HG02885 (cell line): ENCODE measurements around the gene NBPF3.

Source experiments
- ATAC-seq: cut with Tn5 transposase; IDR thresholded peaks from one replicate; pipeline ENCODE4 v1.9.1; 2021; ENCODE audit warnings: mild to moderate bottlenecking; ENCODE audit not compliant: unreplicated experiment, poor library complexity

The NBPF3 gene

DNA sequence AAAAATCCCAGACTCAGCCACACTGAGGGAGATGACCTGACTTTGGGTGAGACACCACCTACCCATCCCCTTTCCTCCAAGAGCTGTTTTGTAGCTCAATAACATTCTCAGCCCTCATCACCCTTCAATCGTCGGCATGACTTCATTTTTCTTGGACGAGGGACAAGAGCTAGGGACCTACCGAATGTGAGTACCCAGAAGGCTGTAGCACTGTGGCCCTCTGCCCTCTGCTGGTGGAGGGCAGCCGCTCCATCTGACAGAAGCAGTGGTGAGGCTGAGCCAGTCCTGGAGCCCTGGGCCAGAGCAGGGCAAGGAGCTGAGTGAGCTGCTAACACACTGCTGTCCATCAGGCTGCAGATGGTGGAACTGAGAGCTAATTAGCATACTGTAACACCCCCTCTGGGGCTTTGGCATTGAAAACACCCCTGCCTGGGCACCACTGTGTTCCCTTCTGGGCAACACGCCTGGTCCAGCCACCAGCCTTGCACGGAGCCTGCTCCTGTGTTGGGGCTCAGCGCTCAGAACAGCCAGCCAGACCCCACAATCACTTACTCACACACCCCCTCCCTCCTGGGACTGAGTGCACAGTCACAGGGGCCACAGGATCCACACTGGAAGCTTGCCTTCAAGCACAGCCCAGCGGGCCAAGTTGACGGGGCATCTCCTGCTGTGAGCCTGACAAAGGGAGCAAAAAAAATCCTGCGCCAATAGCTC, 51.0 kb downstream of the NBPF3 start:
- ATAC-seq: no peak

DNA sequence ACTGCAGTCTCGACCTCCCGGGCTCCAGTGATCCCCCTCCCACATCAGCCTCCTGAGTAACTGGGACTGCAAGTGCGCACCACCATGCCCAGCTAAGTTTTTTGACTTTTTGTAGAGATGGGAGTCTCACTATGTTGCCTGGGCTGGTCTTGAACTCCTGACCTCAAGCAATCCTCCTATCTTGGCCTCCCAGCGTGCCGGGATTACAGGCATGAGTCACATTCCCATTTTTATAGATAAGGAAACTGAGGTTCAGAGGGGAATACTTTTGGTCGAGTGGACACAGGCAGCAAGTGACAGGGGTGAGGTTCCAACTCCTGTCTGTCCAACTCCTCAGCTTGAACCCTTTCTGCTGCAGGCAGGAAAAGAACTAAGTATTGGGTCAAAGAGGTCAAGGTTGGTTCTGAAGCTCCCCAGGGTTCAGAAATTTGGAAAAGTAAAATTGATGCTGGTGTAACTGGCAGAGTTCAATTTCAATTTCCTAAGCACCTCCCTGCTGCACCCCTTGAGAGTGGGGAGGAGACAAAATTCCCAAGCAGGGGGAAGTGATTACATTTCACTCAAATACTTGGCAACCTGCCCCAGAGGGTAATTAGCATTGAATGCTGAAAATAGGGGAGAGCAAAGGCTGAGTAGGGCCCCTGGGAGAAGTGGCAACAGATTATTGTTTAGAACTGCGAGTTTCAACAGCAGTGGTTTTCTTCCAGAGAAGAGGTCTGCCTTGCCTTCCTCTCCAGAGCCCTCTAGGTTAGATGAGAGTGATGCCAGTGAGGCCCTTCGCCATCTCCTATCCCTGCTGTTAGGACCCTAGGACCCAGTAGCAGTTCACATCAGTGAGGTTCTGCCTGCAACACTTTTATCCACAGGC, 51.8 kb downstream of the NBPF3 start:
- no peak for ATAC-seq

DNA sequence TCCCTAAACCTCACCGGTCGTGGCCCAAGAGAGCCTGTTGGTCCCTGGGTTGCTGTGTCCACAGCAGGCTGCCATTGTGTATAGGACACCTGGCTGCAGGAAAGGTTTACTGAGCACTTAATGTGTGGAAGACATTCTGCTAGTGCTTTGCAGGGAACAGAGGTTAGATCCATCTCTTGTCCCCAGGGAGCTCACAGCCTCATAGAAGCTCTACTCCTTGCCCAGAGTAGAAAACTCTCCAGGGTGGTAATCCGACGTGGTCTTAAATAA, 52.4 kb downstream of the NBPF3 start:
- ATAC-seq: no peak

DNA sequence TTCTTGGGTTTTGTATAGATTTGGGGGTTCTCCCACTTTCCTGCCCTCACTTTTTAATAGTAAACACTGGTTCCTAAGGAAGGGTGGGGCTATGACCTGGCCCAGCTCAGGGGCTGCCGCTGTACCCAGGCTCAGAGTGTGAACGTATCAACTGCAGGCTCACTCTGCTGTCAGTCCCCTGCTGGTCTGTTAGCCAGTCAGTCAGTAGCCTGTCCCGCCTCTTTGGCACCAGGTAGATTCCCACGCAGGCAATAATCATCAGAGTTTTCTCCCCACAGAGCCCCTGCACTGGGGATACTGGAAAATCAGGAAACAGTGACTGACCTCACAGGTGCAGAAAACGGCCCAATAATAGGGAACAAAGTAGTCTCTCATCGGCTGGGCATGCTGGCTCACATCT, 54.3 kb downstream of the NBPF3 start:
- no peak for ATAC-seq

DNA sequence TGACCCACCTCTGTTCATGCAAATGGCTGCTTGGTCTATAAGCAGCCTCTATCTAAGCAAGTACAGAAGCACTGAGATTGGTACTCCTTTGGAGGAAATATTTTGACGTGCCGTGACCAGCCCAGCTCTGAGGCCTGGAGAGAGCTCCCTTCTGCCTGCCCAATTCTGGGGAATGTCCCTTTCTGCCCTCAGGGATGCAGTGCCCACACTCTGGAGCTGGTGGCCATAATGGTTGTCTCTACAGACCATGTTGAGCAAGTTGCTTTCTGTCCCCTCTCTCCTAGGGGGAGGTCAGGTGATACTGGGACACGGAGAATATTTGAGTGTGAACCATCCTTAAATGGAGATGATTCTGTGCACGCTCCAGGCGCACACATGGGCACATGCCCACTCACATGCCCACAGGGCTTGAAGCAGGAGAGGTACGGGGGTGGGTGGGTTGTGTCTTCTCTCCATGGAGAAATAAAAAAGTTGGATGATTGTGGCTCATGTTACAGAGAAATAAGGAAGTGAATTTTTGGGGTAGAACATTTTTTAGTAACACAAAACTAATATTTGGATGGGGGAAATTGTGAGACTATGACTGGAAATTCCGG, 55.4 kb downstream of the NBPF3 start:
- ATAC-seq: no peak

DNA sequence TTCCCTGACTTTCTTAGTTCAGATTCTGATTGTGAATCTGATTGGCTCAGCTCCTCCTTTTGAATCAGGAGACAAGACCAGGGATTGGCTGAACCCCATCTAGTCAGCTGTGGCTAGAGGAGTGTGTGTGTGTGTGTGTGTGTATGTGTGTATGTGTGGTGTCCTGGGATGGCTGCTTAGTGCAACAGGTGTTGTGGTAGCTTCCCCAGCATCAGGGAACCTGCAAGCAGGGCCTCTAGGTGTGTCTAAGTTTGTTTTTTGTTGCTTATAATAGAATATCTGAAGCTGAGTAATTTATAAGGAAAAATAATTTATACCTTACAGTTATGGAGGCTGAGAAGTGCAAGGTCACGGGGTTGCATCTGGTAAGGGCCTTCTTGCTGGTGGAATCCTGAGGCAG, 56.1 kb downstream of the NBPF3 start:
- ATAC-seq: no peak

DNA sequence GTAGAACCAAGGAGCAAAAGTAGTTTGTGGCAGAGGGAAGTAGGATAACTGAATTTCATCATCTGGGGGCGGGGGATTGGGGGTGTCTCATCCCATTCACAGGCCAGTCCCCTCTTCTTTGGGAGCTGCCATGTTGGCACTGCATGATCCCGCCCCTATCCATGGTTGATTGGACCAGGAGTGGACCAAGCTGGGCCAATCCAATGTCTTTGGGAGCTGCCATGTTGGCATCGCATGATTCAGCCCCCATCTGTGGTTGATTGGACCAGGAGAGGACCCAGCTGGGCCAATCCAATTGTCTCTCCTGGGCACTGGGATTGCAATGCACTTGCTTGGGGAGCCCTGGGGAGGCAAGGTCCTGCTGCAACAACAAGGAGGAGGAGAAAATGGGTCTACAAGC, 56.9 kb downstream of the NBPF3 start:
- ATAC-seq: no peak

DNA sequence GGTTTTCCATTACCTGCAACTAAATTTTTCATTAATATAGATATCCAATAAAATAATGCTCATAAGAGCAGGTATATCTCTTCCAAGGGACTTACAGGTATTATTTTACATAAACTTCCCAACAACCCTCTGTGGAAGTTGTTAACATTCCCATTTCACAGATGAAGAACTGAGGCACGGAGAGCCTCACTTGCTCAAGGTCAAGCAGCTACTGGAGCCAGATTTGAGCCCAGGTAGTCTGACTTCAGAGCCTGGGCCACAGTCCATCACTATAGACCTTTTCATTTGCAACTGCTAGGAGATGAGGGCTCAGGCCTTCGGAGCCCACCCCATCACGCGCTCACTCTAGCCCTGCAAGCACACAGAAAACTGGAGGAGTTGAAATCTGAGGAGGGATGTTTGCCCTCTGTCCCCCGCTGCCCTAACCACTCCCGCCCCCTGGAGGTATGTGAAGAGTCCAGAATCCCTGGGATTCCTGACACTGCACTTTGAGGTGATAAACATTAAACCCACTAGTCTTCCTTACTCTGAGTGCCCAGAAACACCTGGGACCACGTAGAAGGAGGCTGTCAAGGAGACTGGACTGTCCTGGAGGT, 57.6 kb downstream of the NBPF3 start:
- no peak for ATAC-seq

DNA sequence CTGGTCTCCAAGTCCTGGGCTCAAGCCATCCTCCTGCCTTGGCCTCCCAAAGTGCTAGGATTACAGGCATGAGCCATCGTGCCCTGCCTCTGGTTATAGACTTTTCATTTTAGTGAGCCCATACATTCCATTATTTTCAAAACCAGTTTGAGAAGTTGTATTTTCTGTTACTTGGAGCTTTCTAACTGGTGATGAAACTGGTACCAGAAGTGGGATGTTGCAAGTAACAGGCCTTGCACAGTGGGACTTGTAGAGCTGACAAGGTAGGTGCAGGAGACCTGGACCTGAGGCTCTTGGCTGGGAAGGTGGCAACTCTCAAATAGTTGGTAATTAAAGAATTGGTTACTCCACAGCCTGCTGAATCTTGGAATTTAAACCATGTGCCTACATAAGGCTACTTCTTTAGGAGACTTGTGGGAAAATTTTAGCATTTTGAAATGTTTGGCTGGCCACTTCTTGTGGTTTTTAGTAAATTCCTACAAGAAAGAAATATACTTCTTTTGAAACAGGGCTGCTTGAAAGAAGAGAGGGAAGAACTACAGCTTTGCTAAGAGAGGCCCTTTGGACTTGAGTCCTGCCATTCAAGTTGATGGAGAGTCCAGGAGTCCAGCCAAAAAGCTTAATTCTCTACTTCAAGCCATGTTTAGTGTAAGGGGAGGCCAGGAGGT, 59.5 kb downstream of the NBPF3 start:
- no peak for ATAC-seq

DNA sequence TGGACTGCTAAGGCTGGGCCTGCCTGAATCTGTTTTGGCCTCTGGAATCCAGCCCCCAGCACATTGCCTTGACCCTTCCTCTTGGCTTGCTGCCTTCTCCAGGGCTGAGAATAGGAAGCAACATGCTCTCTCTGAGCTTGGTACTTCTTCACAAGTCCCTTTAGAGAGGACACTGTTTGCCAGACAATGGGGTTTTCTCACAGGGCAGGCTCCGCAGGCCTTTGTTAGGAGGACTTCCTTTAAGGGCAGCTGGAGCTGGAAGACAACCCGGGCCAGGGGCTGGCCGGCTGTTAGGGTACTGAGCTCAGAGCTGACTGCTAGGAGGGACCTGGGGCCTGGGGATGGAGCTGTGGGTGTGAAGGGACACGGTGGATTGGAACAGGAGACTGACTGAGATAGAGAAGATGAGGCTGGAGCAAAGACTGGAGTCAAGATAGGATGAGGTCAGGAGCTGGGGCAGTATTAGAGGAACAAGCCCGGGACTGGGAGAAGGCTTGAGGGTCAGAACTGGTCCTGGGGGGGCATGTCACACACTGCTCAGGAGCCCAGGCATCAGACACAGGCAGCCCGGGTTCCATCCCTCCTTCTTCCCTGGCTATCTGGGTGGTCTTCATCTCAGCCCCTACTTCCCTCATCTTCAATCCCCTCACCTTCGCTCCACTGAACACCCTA, 63.9 kb downstream of the NBPF3 start:
- no peak for ATAC-seq

DNA sequence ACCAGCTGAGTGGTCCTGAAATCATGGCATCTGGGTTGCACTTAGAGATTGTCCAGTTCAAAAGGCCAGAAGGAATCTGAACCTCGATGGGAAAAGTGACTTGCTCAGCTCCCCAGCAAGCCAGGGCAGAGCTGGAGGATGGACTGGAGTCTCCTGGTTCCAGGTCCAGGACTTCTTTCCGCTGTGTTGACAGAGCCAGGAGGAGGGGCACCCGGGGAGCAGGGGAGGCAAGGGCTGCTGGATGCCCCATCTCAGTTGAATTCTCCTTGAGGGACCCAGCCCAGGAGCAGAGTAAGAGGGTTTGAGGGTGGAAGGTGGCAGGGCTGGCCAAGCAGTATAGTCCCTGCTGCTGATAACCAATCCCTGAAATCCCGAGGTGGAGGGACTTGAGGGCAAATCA, 66.9 kb downstream of the NBPF3 start:
- ATAC-seq: no peak

DNA sequence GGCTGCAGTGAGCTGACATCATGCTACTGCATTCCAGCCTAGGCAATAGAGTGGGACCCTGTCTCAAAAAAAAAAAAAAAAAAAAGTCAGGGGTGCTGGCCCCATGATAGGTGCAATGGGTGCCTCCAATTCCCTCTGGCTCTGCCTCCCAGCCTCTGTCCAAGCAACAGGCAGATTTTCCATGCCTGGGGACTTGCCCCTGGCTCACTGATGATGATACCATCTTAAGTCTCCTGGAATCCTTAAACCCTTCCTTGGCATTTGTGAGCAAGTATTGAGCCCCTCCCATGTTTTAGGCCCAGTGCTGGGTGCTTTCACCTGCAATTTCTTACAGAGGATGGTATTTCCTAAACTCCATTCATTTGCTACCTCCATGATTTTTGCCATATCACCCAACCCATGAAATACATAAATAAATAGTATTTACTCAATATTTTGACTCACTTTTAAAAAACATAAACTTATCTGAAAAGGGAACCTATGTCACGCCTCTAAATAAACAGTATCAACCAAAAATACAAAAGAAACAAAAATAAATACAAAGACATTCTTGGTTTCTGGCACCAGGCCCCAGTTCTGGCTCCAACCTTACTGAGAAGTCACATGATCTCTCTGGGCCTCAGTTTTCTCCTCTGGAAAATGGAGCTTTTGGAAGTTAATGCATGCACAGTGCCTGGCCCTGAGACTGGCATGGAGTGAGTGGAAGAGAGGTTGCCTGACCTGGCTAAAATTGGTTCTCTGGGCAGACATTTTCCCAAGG, 67.8 kb downstream of the NBPF3 start:
- ATAC-seq: no peak

DNA sequence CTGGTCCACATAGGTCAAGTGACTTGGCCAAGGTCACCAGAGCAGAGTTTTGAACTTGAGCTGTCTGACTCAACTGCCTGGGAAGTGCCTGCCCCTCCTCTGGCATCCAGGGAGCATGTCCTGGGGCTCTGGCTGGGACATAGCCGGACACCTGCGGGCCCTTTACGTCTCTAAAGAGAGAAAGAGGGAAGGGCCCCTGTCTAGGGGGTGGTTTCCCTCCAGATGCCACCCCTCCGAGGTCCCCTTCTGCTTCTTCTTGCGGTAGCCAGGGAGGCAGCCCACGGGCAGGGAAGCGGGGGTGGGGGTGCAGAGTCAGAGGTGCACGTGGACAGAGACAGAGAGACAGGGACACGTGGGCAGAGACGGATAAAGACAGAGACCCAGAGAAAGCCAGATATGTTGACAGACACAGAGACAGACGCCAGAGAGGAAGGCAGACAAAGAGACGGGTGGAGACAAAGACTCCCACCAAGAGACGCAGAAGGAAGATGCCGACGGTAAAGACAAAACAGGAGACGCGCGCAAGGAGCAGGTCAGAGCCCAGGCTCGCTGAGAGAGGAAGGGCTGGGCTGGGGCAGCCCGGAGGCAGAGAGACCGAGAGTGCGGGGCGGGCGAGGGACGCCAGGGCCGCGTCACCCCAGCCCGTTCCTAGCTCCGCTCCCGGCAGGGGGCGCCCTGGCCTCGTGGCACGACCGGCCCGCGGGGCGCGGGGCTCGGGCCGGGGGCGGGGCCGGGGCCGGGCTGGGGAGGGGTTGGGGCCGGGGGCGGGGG, 68.8 kb downstream of the NBPF3 start:
- no peak for ATAC-seq

DNA sequence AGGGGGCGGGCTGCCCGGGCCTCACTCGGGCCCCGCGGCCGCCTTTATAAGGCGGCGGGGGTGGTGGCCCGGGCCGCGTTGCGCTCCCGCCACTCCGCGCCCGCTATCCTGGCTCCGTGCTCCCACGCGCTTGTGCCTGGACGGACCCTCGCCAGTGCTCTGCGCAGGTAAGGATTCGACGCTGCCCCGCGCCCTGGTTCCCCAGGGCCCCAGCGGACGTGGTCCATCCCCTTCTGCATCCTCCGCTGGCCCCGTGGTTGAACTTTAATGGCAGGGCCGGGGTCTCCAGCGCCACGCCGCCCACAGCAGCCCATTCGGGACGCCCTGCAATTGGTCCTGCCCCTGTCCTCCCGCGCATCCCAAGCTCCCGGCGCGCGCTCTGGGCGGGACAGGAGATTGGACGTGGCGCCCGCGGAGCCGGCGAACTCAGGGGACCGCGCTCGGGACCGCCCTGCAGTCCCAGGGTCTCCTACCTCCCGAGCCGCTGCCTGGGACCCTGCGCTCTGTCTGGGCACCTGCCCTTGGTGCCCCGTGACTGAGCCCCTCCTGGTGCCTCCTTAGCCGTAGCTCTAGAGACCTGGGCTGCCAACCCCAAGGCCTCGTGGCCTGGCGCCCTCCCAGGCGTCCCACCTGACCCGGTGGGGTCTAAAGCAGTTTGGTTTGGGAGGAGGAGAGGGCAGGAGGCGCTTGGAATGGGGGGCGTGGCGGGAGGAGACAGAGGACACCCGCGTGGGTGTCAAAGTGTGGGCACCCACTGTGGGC, 69.6 kb downstream of the NBPF3 start, which contains the start of gene ALPL:
Gene ALPL, plus strand, starts transcription at position 73 of the 762 bp plus-strand sequence. CDS start 44,659 bp downstream, outside the sequence.
- no peak for ATAC-seq

DNA sequence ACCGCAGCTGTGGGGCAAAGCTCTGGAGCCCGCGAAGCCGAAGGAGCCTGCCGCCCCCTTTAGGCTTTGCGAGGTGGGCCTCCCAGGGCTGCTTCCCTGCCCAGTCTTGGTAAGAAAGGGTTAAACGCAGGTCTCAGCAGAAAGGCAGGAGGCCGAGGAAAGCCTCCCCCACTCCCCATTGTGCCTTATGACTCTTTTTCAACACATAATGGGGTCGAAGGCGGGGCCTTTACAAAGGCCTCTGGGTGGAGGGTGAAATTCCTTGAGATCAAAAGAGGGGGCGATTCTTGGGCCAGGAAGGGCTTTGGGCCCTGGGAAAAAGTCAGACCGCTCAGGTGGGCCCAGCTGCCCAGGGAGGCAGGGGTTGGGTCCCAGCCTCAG, 70.2 kb downstream of the NBPF3 start:
- no peak for ATAC-seq

DNA sequence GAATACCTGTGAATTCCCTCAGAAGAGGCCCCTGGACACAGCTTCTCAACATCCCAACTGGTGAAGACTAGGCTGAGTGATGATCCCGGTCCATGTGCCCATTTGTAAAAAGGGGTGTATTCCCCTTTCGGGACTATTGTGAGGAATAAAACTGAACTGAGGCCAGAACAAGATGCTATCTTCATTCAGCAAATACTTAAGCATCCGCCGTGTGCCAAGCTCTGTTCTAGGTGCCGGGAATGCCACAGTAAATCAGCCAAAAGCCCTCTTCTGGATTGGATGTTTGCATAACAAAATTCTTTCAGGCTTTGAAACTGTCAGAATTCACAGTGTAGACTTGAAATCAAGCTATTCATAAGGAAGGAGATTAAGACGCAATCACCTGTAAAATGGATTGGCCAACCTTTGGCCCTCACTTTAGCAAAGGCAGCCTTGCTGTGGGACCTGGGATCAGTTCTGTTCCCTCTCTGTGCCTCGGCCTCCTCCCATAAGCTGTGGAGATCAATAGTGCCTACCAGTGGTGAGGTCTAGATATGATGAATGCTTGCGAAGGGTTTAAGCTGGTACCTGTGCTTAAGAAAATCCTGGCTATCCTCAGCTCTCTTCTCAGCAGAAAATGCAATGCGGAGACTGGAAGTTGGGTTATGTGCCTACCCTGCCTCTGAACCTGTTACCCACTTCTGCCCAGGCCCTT, 71.1 kb downstream of the NBPF3 start:
- no peak for ATAC-seq
